H9 (cell line): Measurements from ENCODE around the gene AFG1L. TPM values are rescaled to one million over a fixed set of nuclear protein-coding genes. Genes with fewer than 3 reads are reported as not detected.

Experiments
- DNase-seq: peaks from one replicate; pipeline ENCODE4 v3.0.0-alpha.2; 2017
- H2AFZ ChIP-seq: one replicate; pipeline ENCODE4 v1.6.1; 2013; ENCODE audit warnings: mild to moderate bottlenecking, low read length, control low read depth, moderate library complexity
- H2AK5ac ChIP-seq: 2 replicates; pipeline ENCODE4 v1.6.1; 2013; ENCODE audit warnings: low read length, control low read depth, mixed read lengths; ENCODE audit not compliant: insufficient read length
- H2BK120ac ChIP-seq: one replicate; pipeline ENCODE4 v1.6.1; 2013; ENCODE audit warnings: low read depth, mild to moderate bottlenecking, low read length, control low read depth, inconsistent platforms; ENCODE audit not compliant: poor library complexity, severe bottlenecking
- H2BK12ac ChIP-seq: 2 replicates; pipeline ENCODE4 v1.6.1; 2013; ENCODE audit warnings: low read length, control low read depth, mixed read lengths, low read depth; ENCODE audit not compliant: insufficient read length
- H2BK15ac ChIP-seq: 2 replicates; pipeline ENCODE4 v1.6.1; 2013; ENCODE audit warnings: low read depth, low read length, control low read depth
- H2BK20ac ChIP-seq: one replicate; pipeline ENCODE4 v1.6.1; 2013; ENCODE audit warnings: low read depth, mild to moderate bottlenecking, low read length, control low read depth, inconsistent platforms; ENCODE audit not compliant: poor library complexity, severe bottlenecking
- H2BK5ac ChIP-seq: 2 replicates; pipeline ENCODE4 v1.6.1; 2013; ENCODE audit warnings: low read length, control low read depth, mixed read lengths; ENCODE audit not compliant: insufficient read length
- H3K14ac ChIP-seq: 2 replicates; pipeline ENCODE4 v1.6.1; 2013; ENCODE audit warnings: low read length, control low read depth; ENCODE audit not compliant: insufficient read depth
- H3K18ac ChIP-seq: 2 replicates; pipeline ENCODE4 v1.6.1; 2013; ENCODE audit warnings: low read depth, mild to moderate bottlenecking, mixed read lengths, low read length, control low read depth; ENCODE audit not compliant: insufficient read length
- H3K23ac ChIP-seq: 2 replicates; pipeline ENCODE4 v1.6.1; 2013; ENCODE audit warnings: low read length, control low read depth, mixed read lengths, low read depth; ENCODE audit not compliant: insufficient read length
- H3K23me2 ChIP-seq: 2 replicates; pipeline ENCODE4 v1.6.1; 2013; ENCODE audit warnings: low read depth, mild to moderate bottlenecking, mixed read lengths, low read length, control low read depth; ENCODE audit not compliant: insufficient read length, poor library complexity, severe bottlenecking
- H3K27ac ChIP-seq: 2 replicates; pipeline ENCODE4 v1.5.1; 2013; ENCODE audit warnings: low read length, control low read depth, mixed read lengths, low read depth; ENCODE audit not compliant: insufficient read length
- H3K27me3 ChIP-seq: 2 replicates; pipeline ENCODE4 v1.6.1; 2013; ENCODE audit warnings: low read length, control low read depth, inconsistent platforms; ENCODE audit not compliant: insufficient read depth
- H3K4ac ChIP-seq: 2 replicates; pipeline ENCODE4 v1.6.1; 2013; ENCODE audit warnings: low read depth, mild to moderate bottlenecking, control low read depth, inconsistent platforms, low read length, moderate library complexity
- H3K4me1 ChIP-seq: 2 replicates; pipeline ENCODE4 v1.6.1; 2013; ENCODE audit warnings: low read length, control low read depth, inconsistent platforms; ENCODE audit not compliant: insufficient read depth
- H3K4me2 ChIP-seq: 2 replicates; pipeline ENCODE4 v1.6.1; 2013; ENCODE audit warnings: low read length, control low read depth, mixed read lengths; ENCODE audit not compliant: insufficient read length, insufficient read depth
- H3K56ac ChIP-seq: 2 replicates; pipeline ENCODE4 v1.6.1; 2013; ENCODE audit warnings: low read depth, mild to moderate bottlenecking, mixed read lengths, low read length, control low read depth; ENCODE audit not compliant: insufficient read length
- H3K79me1 ChIP-seq: 2 replicates; pipeline ENCODE4 v1.6.1; 2013; ENCODE audit warnings: low read depth, mild to moderate bottlenecking, moderate library complexity, low read length, control low read depth, inconsistent platforms; ENCODE audit not compliant: insufficient read depth, poor library complexity, severe bottlenecking
- H3K79me2 ChIP-seq: 2 replicates; pipeline ENCODE4 v1.6.1; 2013; ENCODE audit warnings: low read length, control low read depth, inconsistent platforms; ENCODE audit not compliant: insufficient read depth
- H3K9ac ChIP-seq: 2 replicates; pipeline ENCODE4 v1.6.1; 2013; ENCODE audit warnings: low read length, control low read depth, mixed read lengths; ENCODE audit not compliant: insufficient read length; ENCODE audit errors: extremely low read depth
- H3K9me3 ChIP-seq: one replicate; pipeline ENCODE4 v1.6.1; 2013; ENCODE audit warnings: low read depth, low read length, inconsistent platforms; ENCODE audit not compliant: control insufficient read depth
- H3T11ph ChIP-seq: one replicate; pipeline ENCODE4 v1.6.1; 2013; ENCODE audit warnings: mild to moderate bottlenecking, low read length, control low read depth, inconsistent platforms
- H4K20me1 ChIP-seq: one replicate; pipeline ENCODE4 v1.6.1; 2013; ENCODE audit not compliant: control insufficient read depth, insufficient read length, insufficient read depth
- H4K5ac ChIP-seq: 2 replicates; pipeline ENCODE4 v1.6.1; 2013; ENCODE audit warnings: low read depth, mild to moderate bottlenecking, mixed read lengths, low read length, control low read depth; ENCODE audit not compliant: insufficient read length
- H4K8ac ChIP-seq: replicated peaks from 2 replicates; pipeline ENCODE4 v1.6.1; 2013; ENCODE audit warnings: low read length, control low read depth, mixed read lengths, low read depth; ENCODE audit not compliant: insufficient read length
- H4K91ac ChIP-seq: 2 replicates; pipeline ENCODE4 v1.6.1; 2013; ENCODE audit warnings: low read depth, mild to moderate bottlenecking, moderate library complexity, mixed read lengths, low read length, control low read depth; ENCODE audit not compliant: insufficient read length
- H3K27ac Mint-ChIP-seq, 3 experiments: 2 replicates in 2 of 3; 3 replicates in 1 of 3; pipeline ENCODE4 v1.8.0; 2020 to 2021; ENCODE audit warnings: mixed read lengths in 3 of 3, mild to moderate bottlenecking in 1 of 3, moderate library complexity in 1 of 3
- H3K27me3 Mint-ChIP-seq: 2 replicates; pipeline ENCODE4 v1.8.0; 2021; ENCODE audit warnings: low read depth, mild to moderate bottlenecking, moderate library complexity, mixed read lengths
- H3K36me3 Mint-ChIP-seq, 3 experiments: 2 replicates in 2 of 3; 3 replicates in 1 of 3; pipeline ENCODE4 v1.8.0; 2020 to 2021; ENCODE audit warnings: low read depth in 3 of 3, mixed read lengths in 3 of 3; ENCODE audit not compliant: insufficient read depth in 1 of 3
- H3K4me1 Mint-ChIP-seq, 2 experiments: 2 replicates each; pipeline ENCODE4 v1.8.0; 2020; ENCODE audit warnings: mixed read lengths in 2 of 2
- H3K4me3 Mint-ChIP-seq, 2 experiments: 2 replicates in 1 of 2; 3 replicates in 1 of 2; pipeline ENCODE4 v1.8.0; 2020 to 2021; ENCODE audit warnings: mild to moderate bottlenecking in 2 of 2, mixed read lengths in 2 of 2, moderate library complexity in 1 of 2
- H3K9me3 Mint-ChIP-seq, 2 experiments: 2 replicates in 1 of 2; 3 replicates in 1 of 2; pipeline ENCODE4 v1.8.0; 2020; ENCODE audit warnings: mild to moderate bottlenecking in 2 of 2, mixed read lengths in 2 of 2, moderate library complexity in 1 of 2
- CTCF ChIP-seq: fragments of 200-600 bp; sonication (generic); conservative IDR thresholded peaks from 3 replicates; pipeline ENCODE4 v1.8.0; 2021; ENCODE audit warnings: antibody characterized with exemption, mild to moderate bottlenecking
- total RNA-seq: library from RNA; stranded (reverse); gene quantifications from 2 replicates; pipeline ENCODE4 v1.2.1, GENCODE V29; 2021

Gene AFG1L
- total RNA-seq, 1 experiment from 2014 or later, result 4.7 TPM

- no peak overlapping the region for H2AFZ ChIP-seq
- no peak for TF ChIP-seq CTCF
- H3K23me2 ChIP-seq, result no peaks in the 10 kb centered on the region
- H3K18ac ChIP-seq, result no peak overlapping the region
- H3K27ac ChIP-seq, result no peak overlapping the region
- no peak overlapping the region for H2AK5ac ChIP-seq
- no peaks in the 10 kb centered on the region for H4K20me1 ChIP-seq
- H3T11ph ChIP-seq, result no peak overlapping the region
- H3K27me3 Mint-ChIP-seq, result no peaks in the 10 kb centered on the region
- peaks cover 5 to 8% of the 10 kb centered on the region in 2 experiments; a peak in 3 of 4 replicates for H3K4me1 Mint-ChIP-seq
- H3K4me3 Mint-ChIP-seq, result no peak overlapping the region
- no peaks in the 10 kb centered on the region for H3K9me3 ChIP-seq
- H3K79me1 ChIP-seq, result no peaks in the 10 kb centered on the region
- no peak for DNase-seq
- H2BK120ac ChIP-seq, result no peak overlapping the region
- no peak overlapping the region for H2BK12ac ChIP-seq
- H2BK15ac ChIP-seq, result no peak overlapping the region; the same call in 1 of the 2 replicates
- no peaks in the 10 kb centered on the region for H3K79me2 ChIP-seq
- no peak overlapping the region for H3K9ac ChIP-seq
- H4K5ac ChIP-seq, result peak overlapping the region; percentile 81
- H2BK20ac ChIP-seq, result no peak overlapping the region
- H3K14ac ChIP-seq, result no peak overlapping the region; the same call in 1 of the 2 replicates
- no peaks in the 10 kb centered on the region; the same call in 1 of the 2 replicates for H3K4me1 ChIP-seq
- H3K9me3 Mint-ChIP-seq, result peaks cover 0 to 2% of the 10 kb centered on the region in 2 experiments; a peak in 2 of 5 replicates
- no peak overlapping the region for H3K4me2 ChIP-seq
- no peak overlapping the region for H3K56ac ChIP-seq
- H4K91ac ChIP-seq, result no peak overlapping the region
- H3K23ac ChIP-seq, result no peak overlapping the region
- H3K4ac ChIP-seq, result no peak overlapping the region
- H4K8ac ChIP-seq, result no peak overlapping the region
- H2BK5ac ChIP-seq, result no peak overlapping the region
- H3K36me3 Mint-ChIP-seq, result no peaks in the 10 kb centered on the region
- H3K27ac Mint-ChIP-seq, result peak overlapping the region in 2 of 3 experiments; percentile 2 to 40; a peak in 1 of 7 replicates
- H3K27me3 ChIP-seq, result no peaks in the 10 kb centered on the region
These were observed 17.8 kb downstream of the AFG1L start for GRCh38 chr6:108312605-108313004.
